ENCODE data around the gene SERINC5.
A peak's percentile ranks its signal among the peaks of the same experiment; 100 is the strongest.

The SERINC5 gene

GRCh38 chr5:80220245-80220897 lies 35.5 kb downstream of the SERINC5 start:
- H3K9me2 ChIP-seq (replicated peaks; ENCODE audit: low read depth, low read length) = no peaks in the 10 kb centered on the region
- no peak overlapping the region for H3K9ac ChIP-seq (ENCODE audit: low read depth, low read length, poor library complexity, severe bottlenecking)
- H3K36me3 ChIP-seq (ENCODE audit: insufficient read depth, low read length) = peaks cover 17% of the 10 kb centered on the region; the same call in 1 of the 2 replicates
- no peak overlapping the region for H2AFZ ChIP-seq (ENCODE audit: low read length)
- TF ChIP-seq CTCF (conservative IDR thresholded peaks at IDR 0.05; ENCODE audit: low read length) = no peak
- no peak for TF ChIP-seq EZH2phosphoT487 (IDR thresholded peaks at IDR 0.05; ENCODE audit: borderline replicate concordance)
- H4K20me1 ChIP-seq (ENCODE audit: insufficient read depth, low read length, poor library complexity, severe bottlenecking) = peaks cover 62% of the 10 kb centered on the region
- no peak overlapping the region for H3K4me3 ChIP-seq (ENCODE audit: low read length, poor library complexity, severe bottlenecking)
- H3K79me2 ChIP-seq (ENCODE audit: insufficient read depth, low read length) = peaks cover 99% of the 10 kb centered on the region
- H3F3A ChIP-seq (ENCODE audit: low read depth) = no peaks in the 10 kb centered on the region
- H3K9me3 ChIP-seq (ENCODE audit: insufficient read depth, low read depth, low read length) = no peaks in the 10 kb centered on the region
- peak overlapping the region; percentile 15 for H3K4me2 ChIP-seq (ENCODE audit: low read depth, low read length, poor library complexity, severe bottlenecking)
- peaks cover 41% of the 10 kb centered on the region for H3K4me1 ChIP-seq (ENCODE audit: insufficient read depth, low read length, poor library complexity, severe bottlenecking)
- no peaks in the 10 kb centered on the region for H3K27me3 ChIP-seq (ENCODE audit: insufficient read depth, low read length, poor library complexity, severe bottlenecking)

GRCh38 chr5:80219391-80219790 lies 36.5 kb downstream of the SERINC5 start:
- Histone ChIP-seq H3K4me1 (ENCODE audit: insufficient read depth, low read length, poor library complexity, severe bottlenecking) (peaks cover 41% of the 10 kb centered on the region), H3K9ac (ENCODE audit: low read depth, low read length, poor library complexity, severe bottlenecking) (peak overlapping the region; percentile 43), H3K9me2 (replicated peaks; ENCODE audit: low read depth, low read length) (no peaks in the 10 kb centered on the region), H3K4me2 (ENCODE audit: low read depth, low read length, poor library complexity, severe bottlenecking) (peak overlapping the region; percentile 20), H3K4me3 (ENCODE audit: low read length, poor library complexity, severe bottlenecking) (no peak overlapping the region), H3K9me3 (ENCODE audit: insufficient read depth, low read depth, low read length) (no peaks in the 10 kb centered on the region), H3K36me3 (ENCODE audit: insufficient read depth, low read length) (peaks cover 19% of the 10 kb centered on the region; the same call in 1 of the 2 replicates), H2AFZ (ENCODE audit: low read length) (no peak overlapping the region), H4K20me1 (ENCODE audit: insufficient read depth, low read length, poor library complexity, severe bottlenecking) (peaks cover 67% of the 10 kb centered on the region), H3K79me2 (ENCODE audit: insufficient read depth, low read length) (peaks cover 99% of the 10 kb centered on the region), H3K27me3 (ENCODE audit: insufficient read depth, low read length, poor library complexity, severe bottlenecking) (no peaks in the 10 kb centered on the region), H3F3A (ENCODE audit: low read depth) (no peaks in the 10 kb centered on the region)
- TF ChIP-seq CTCF (conservative IDR thresholded peaks at IDR 0.05; ENCODE audit: low read length) = no peak
- TF ChIP-seq EZH2phosphoT487 (IDR thresholded peaks at IDR 0.05; ENCODE audit: borderline replicate concordance) = no peak

- Histone ChIP-seq H3K9me2 (replicated peaks; ENCODE audit: low read depth, low read length) (no peaks in the 10 kb centered on the region), H4K20me1 (ENCODE audit: insufficient read depth, low read length, poor library complexity, severe bottlenecking) (peaks cover 65% of the 10 kb centered on the region), H3F3A (ENCODE audit: low read depth) (no peaks in the 10 kb centered on the region), H3K4me1 (ENCODE audit: insufficient read depth, low read length, poor library complexity, severe bottlenecking) (peaks cover 54% of the 10 kb centered on the region), H3K79me2 (ENCODE audit: insufficient read depth, low read length) (peaks cover 99% of the 10 kb centered on the region), H3K4me3 (ENCODE audit: low read length, poor library complexity, severe bottlenecking) (no peak overlapping the region), H3K36me3 (ENCODE audit: insufficient read depth, low read length) (peaks cover 14% of the 10 kb centered on the region; the same call in 1 of the 2 replicates), H3K9me3 (ENCODE audit: insufficient read depth, low read depth, low read length) (no peaks in the 10 kb centered on the region), H2AFZ (ENCODE audit: low read length) (no peak overlapping the region), H3K27me3 (ENCODE audit: insufficient read depth, low read length, poor library complexity, severe bottlenecking) (no peaks in the 10 kb centered on the region), H3K4me2 (ENCODE audit: low read depth, low read length, poor library complexity, severe bottlenecking) (no peak overlapping the region), H3K9ac (ENCODE audit: low read depth, low read length, poor library complexity, severe bottlenecking) (peak overlapping the region; percentile 34)
- no peak for TF ChIP-seq CTCF (conservative IDR thresholded peaks at IDR 0.05; ENCODE audit: low read length)
Measured at GRCh38 chr5:80217667-80218066, 38.2 kb downstream of the SERINC5 start.
